ENCODE measurements around the gene OR5F1. TPM values are rescaled to one million over a fixed set of nuclear protein-coding genes. Genes with fewer than 3 reads are reported as not detected.

Gene OR5F1
- not detected for total RNA-seq
- polyA plus RNA-seq, result not detected
- total RNA-seq, result not detected

GRCh38 chr11:55994525-55994924, at the start of gene OR5F1:
OR5F1 (minus strand) TSS chr11:55994625; CDS start chr11:55994625, 0 bp downstream.
- no peaks in the 10 kb centered on the region for H3K36me3 Mint-ChIP-seq
- intact Hi-C loops (cut with micrococcal nuclease), result no loop called here
- DNase-seq (no peak), ATAC-seq (no peak)
- ChIA-PET CTCF (no interaction called here), POLR2A (no interaction called here)
- Histone ChIP-seq H3K9me3 (ENCODE audit: control insufficient read depth in 2 of 3, low read length in 3 of 3) (no peaks in the 10 kb centered on the region), H3K27ac (ENCODE audit: low read depth, low read length) (no peak within 1 kb of the TSS), H3K4me3 (ENCODE audit: low read length) (no peak within 1 kb of the TSS), H3K4me1 (ENCODE audit: control insufficient read depth in 2 of 2, insufficient read depth in 2 of 2, low read length in 2 of 2) (no peaks in the 10 kb centered on the region), H3K27me3 (ENCODE audit: control insufficient read depth in 2 of 2, insufficient read depth in 2 of 2, low read length in 2 of 2) (no peaks in the 10 kb centered on the region), H3K36me3 (ENCODE audit: control insufficient read depth in 2 of 3, insufficient read depth in 3 of 3, low read length in 3 of 3) (no peaks in the 10 kb centered on the region)
- H3K27ac Mint-ChIP-seq, result no peak within 1 kb of the TSS
- H3K4me3 Mint-ChIP-seq, result no peak within 1 kb of the TSS
- no peaks in the 10 kb centered on the region for H3K27me3 Mint-ChIP-seq
- H3K9me3 Mint-ChIP-seq, result peaks cover 2 to 27% (median 12%) of the 10 kb centered on the region in 11 donors
- no peaks in the 10 kb centered on the region for H3K4me1 Mint-ChIP-seq

GRCh38 chr11:56027354-56027753, 32.9 kb upstream of the OR5F1 start, which contains the start of gene OR5AS1:
OR5AS1 (plus strand) TSS chr11:56027654; CDS start chr11:56030419, 2,765 bp downstream.
- Histone ChIP-seq H3K27me3 (ENCODE audit: control insufficient read depth in 2 of 2, insufficient read depth in 2 of 2, low read length in 2 of 2) (no peaks in the 10 kb centered on the region), H3K9me3 (ENCODE audit: control insufficient read depth in 2 of 3, low read length in 3 of 3) (peaks cover 0 to 3% (median 0%) of the 10 kb centered on the region in 3 experiments), H3K27ac (ENCODE audit: low read depth, low read length) (no peak within 1 kb of the TSS), H3K4me3 (ENCODE audit: low read length) (no peak within 1 kb of the TSS), H3K36me3 (ENCODE audit: control insufficient read depth in 2 of 3, insufficient read depth in 3 of 3, low read length in 3 of 3) (no peaks in the 10 kb centered on the region), H3K4me1 (ENCODE audit: control insufficient read depth in 2 of 2, insufficient read depth in 2 of 2, low read length in 2 of 2) (no peaks in the 10 kb centered on the region)
- H3K4me1 Mint-ChIP-seq, result no peaks in the 10 kb centered on the region
- H3K4me3 Mint-ChIP-seq, result no peak within 1 kb of the TSS
- H3K36me3 Mint-ChIP-seq, result no peaks in the 10 kb centered on the region
- no peaks in the 10 kb centered on the region for H3K27me3 Mint-ChIP-seq
- H3K27ac Mint-ChIP-seq, result no peak within 1 kb of the TSS
- intact Hi-C loops (cut with micrococcal nuclease), result loop anchor here in 1 of 2 donors (10.0 kb wide), 2 partner anchors 53 to 57 kb away; no protein-coding TSS in a partner anchor
- no peak for DNase-seq
- no peak for ATAC-seq
- ChIA-PET CTCF (no interaction called here), POLR2A (no interaction called here)
- H3K9me3 Mint-ChIP-seq, result peaks cover 0 to 10% (median 4%) of the 10 kb centered on the region in 11 donors

- Histone ChIP-seq H3K36me3 (ENCODE audit: control insufficient read depth in 2 of 3, insufficient read depth in 3 of 3, low read length in 3 of 3) (no peaks in the 10 kb centered on the region), H3K27me3 (ENCODE audit: control insufficient read depth in 2 of 2, insufficient read depth in 2 of 2, low read length in 2 of 2) (no peaks in the 10 kb centered on the region), H3K4me3 (ENCODE audit: low read length) (no peak overlapping the region), H3K9me3 (ENCODE audit: control insufficient read depth in 2 of 3, low read length in 3 of 3) (peaks cover 0 to 3% (median 0%) of the 10 kb centered on the region in 3 experiments), H3K27ac (ENCODE audit: low read depth, low read length) (no peak overlapping the region), H3K4me1 (ENCODE audit: control insufficient read depth in 2 of 2, insufficient read depth in 2 of 2, low read length in 2 of 2) (no peaks in the 10 kb centered on the region)
- H3K4me3 Mint-ChIP-seq, result no peak overlapping the region
- ChIA-PET POLR2A (no interaction called here), CTCF (no interaction called here)
- no peaks in the 10 kb centered on the region for H3K4me1 Mint-ChIP-seq
- no peak for ATAC-seq
- intact Hi-C loops (cut with micrococcal nuclease), result no loop called here
- H3K27me3 Mint-ChIP-seq, result no peaks in the 10 kb centered on the region
- H3K9me3 Mint-ChIP-seq, result peaks cover 2 to 31% (median 16%) of the 10 kb centered on the region in 11 donors
- peaks cover 0 to 9% (median 0%) of the 10 kb centered on the region in 5 donors for H3K36me3 Mint-ChIP-seq
- H3K27ac Mint-ChIP-seq, result no peak overlapping the region
- DNase-seq, result no peak
These were observed 19.4 kb upstream of the OR5F1 start for GRCh38 chr11:56013805-56014204.

GRCh38 chr11:56010716-56011115, 16.3 kb upstream of the OR5F1 start:
- Mint-ChIP-seq H3K27ac (no peak overlapping the region), H3K4me3 (no peak overlapping the region), H3K4me1 (no peaks in the 10 kb centered on the region), H3K9me3 (peaks cover 4 to 30% (median 16%) of the 10 kb centered on the region in 11 donors), H3K27me3 (no peaks in the 10 kb centered on the region), H3K36me3 (peaks cover 0 to 5% (median 0%) of the 10 kb centered on the region in 5 donors)
- no peak for DNase-seq
- intact Hi-C loops (cut with micrococcal nuclease), result no loop called here
- CTCF ChIA-PET, result no interaction called here
- H3K27ac ChIP-seq (ENCODE audit: low read depth, low read length), result no peak overlapping the region
- H3K4me3 ChIP-seq (ENCODE audit: low read length), result no peak overlapping the region
- POLR2A ChIA-PET, result no interaction called here
- no peaks in the 10 kb centered on the region for H3K4me1 ChIP-seq (ENCODE audit: control insufficient read depth in 2 of 2, insufficient read depth in 2 of 2, low read length in 2 of 2)
- H3K9me3 ChIP-seq (ENCODE audit: control insufficient read depth in 2 of 3, low read length in 3 of 3), result peaks cover 0 to 3% (median 0%) of the 10 kb centered on the region in 3 experiments
- H3K36me3 ChIP-seq (ENCODE audit: control insufficient read depth in 2 of 3, insufficient read depth in 3 of 3, low read length in 3 of 3), result no peaks in the 10 kb centered on the region
- no peaks in the 10 kb centered on the region for H3K27me3 ChIP-seq (ENCODE audit: control insufficient read depth in 2 of 2, insufficient read depth in 2 of 2, low read length in 2 of 2)
- no peak for ATAC-seq

GRCh38 chr11:55970935-55971334, 23.5 kb downstream of the OR5F1 start:
- no peaks in the 10 kb centered on the region for H3K27me3 Mint-ChIP-seq
- intact Hi-C loops (cut with micrococcal nuclease), result loop anchor here in 1 of 2 donors (10.0 kb wide), 1 partner anchor 54 kb away; the partner anchor contains the start of gene OR5AS1
- H3K4me1 Mint-ChIP-seq, result no peaks in the 10 kb centered on the region
- H3K36me3 ChIP-seq (ENCODE audit: control insufficient read depth in 2 of 3, insufficient read depth in 3 of 3, low read length in 3 of 3), result no peaks in the 10 kb centered on the region
- DNase-seq (no peak), ATAC-seq (no peak)
- ChIA-PET POLR2A (no interaction called here), CTCF (no interaction called here)
- no peaks in the 10 kb centered on the region for H3K4me1 ChIP-seq (ENCODE audit: control insufficient read depth in 2 of 2, insufficient read depth in 2 of 2, low read length in 2 of 2)
- no peak overlapping the region for H3K27ac Mint-ChIP-seq
- no peaks in the 10 kb centered on the region for H3K27me3 ChIP-seq (ENCODE audit: control insufficient read depth in 2 of 2, insufficient read depth in 2 of 2, low read length in 2 of 2)
- H3K9me3 Mint-ChIP-seq, result peaks cover 0 to 31% (median 12%) of the 10 kb centered on the region in 11 donors
- H3K9me3 ChIP-seq (ENCODE audit: control insufficient read depth in 2 of 3, low read length in 3 of 3), result peaks cover 0 to 5% (median 0%) of the 10 kb centered on the region in 3 experiments
- H3K36me3 Mint-ChIP-seq, result peaks cover 0 to 4% (median 0%) of the 10 kb centered on the region in 5 donors
- H3K4me3 ChIP-seq (ENCODE audit: low read length), result no peak overlapping the region
- no peak overlapping the region for H3K4me3 Mint-ChIP-seq
- H3K27ac ChIP-seq (ENCODE audit: low read depth, low read length), result no peak overlapping the region

GRCh38 chr11:55969845-55970244, 24.6 kb downstream of the OR5F1 start, which contains the start of gene OR10AG1:
OR10AG1 (minus strand) TSS chr11:55969945; CDS start chr11:55969907, 38 bp downstream.
- H3K9me3 Mint-ChIP-seq, result peaks cover 0 to 37% (median 12%) of the 10 kb centered on the region in 11 donors
- no peaks in the 10 kb centered on the region for H3K27me3 Mint-ChIP-seq
- DNase-seq (no peak), ATAC-seq (no peak)
- H3K4me3 Mint-ChIP-seq, result no peak within 1 kb of the TSS
- intact Hi-C loops (cut with micrococcal nuclease), result loop anchor here in 1 of 2 donors (10.0 kb wide), 1 partner anchor 55 kb away; the partner anchor contains the start of gene OR5AS1
- H3K4me1 Mint-ChIP-seq, result no peaks in the 10 kb centered on the region
- CTCF ChIA-PET, result no interaction called here
- H3K27me3 ChIP-seq (ENCODE audit: control insufficient read depth in 2 of 2, insufficient read depth in 2 of 2, low read length in 2 of 2), result no peaks in the 10 kb centered on the region
- no peak within 1 kb of the TSS for H3K27ac ChIP-seq (ENCODE audit: low read depth, low read length)
- H3K36me3 Mint-ChIP-seq, result peaks cover 0 to 4% (median 0%) of the 10 kb centered on the region in 5 donors
- H3K4me1 ChIP-seq (ENCODE audit: control insufficient read depth in 2 of 2, insufficient read depth in 2 of 2, low read length in 2 of 2), result no peaks in the 10 kb centered on the region
- H3K4me3 ChIP-seq (ENCODE audit: low read length), result no peak within 1 kb of the TSS
- POLR2A ChIA-PET, result no interaction called here
- peaks cover 0 to 5% (median 0%) of the 10 kb centered on the region in 3 experiments for H3K9me3 ChIP-seq (ENCODE audit: control insufficient read depth in 2 of 3, low read length in 3 of 3)
- no peaks in the 10 kb centered on the region for H3K36me3 ChIP-seq (ENCODE audit: control insufficient read depth in 2 of 3, insufficient read depth in 3 of 3, low read length in 3 of 3)
- H3K27ac Mint-ChIP-seq, result no peak within 1 kb of the TSS

GRCh38 chr11:55967914-55968313, 26.5 kb downstream of the OR5F1 start:
- no peak for DNase-seq
- ATAC-seq, result no peak
- no peaks in the 10 kb centered on the region for H3K27me3 Mint-ChIP-seq
- ChIA-PET CTCF (no interaction called here), POLR2A (no interaction called here)
- no peak overlapping the region for H3K4me3 Mint-ChIP-seq
- Histone ChIP-seq H3K4me1 (ENCODE audit: control insufficient read depth in 2 of 2, insufficient read depth in 2 of 2, low read length in 2 of 2) (no peaks in the 10 kb centered on the region), H3K4me3 (ENCODE audit: low read length) (no peak overlapping the region), H3K27ac (ENCODE audit: low read depth, low read length) (no peak overlapping the region), H3K36me3 (ENCODE audit: control insufficient read depth in 2 of 3, insufficient read depth in 3 of 3, low read length in 3 of 3) (no peaks in the 10 kb centered on the region), H3K9me3 (ENCODE audit: control insufficient read depth in 2 of 3, low read length in 3 of 3) (peaks cover 0 to 5% (median 0%) of the 10 kb centered on the region in 3 experiments), H3K27me3 (ENCODE audit: control insufficient read depth in 2 of 2, insufficient read depth in 2 of 2, low read length in 2 of 2) (no peaks in the 10 kb centered on the region)
- intact Hi-C loops (cut with micrococcal nuclease), result no loop called here
- H3K36me3 Mint-ChIP-seq, result peaks cover 0 to 4% (median 0%) of the 10 kb centered on the region in 5 donors
- peaks cover 0 to 33% (median 11%) of the 10 kb centered on the region in 11 donors for H3K9me3 Mint-ChIP-seq
- H3K27ac Mint-ChIP-seq, result no peak overlapping the region
- no peaks in the 10 kb centered on the region for H3K4me1 Mint-ChIP-seq
